Liver (tissue), 10 donors: Measurements from ENCODE around the gene DHFR. TPM values are rescaled to one million over a fixed set of nuclear protein-coding genes. Genes with fewer than 3 reads are reported as not detected.

Source experiments
- DNase-seq: peaks from one replicate; pipeline ENCODE4 v3.0.0-alpha.2; 2017; ENCODE audit warnings: low spot score
- H3K27ac ChIP-seq, 2 donors: one replicate each; pipeline ENCODE4 v1.7.0; 2013; ENCODE audit warnings: inconsistent platforms in 2 of 2, low read length in 2 of 2, control low read depth in 1 of 2, low read depth in 1 of 2, mild to moderate bottlenecking in 1 of 2
- H3K27me3 ChIP-seq, 4 donors: one replicate each; pipeline versions ENCODE4 v1.6.1 to v1.7.0; 2013; ENCODE audit warnings: low read length in 3 of 4, inconsistent platforms in 1 of 4, mild to moderate bottlenecking in 1 of 4, moderate library complexity in 1 of 4; ENCODE audit not compliant: control insufficient read depth in 4 of 4, insufficient read depth in 4 of 4
- H3K36me3 ChIP-seq, 4 donors: one replicate each; pipeline versions ENCODE4 v1.6.1 to v1.7.0; 2013; ENCODE audit warnings: low read length in 3 of 4, mild to moderate bottlenecking in 3 of 4, low read depth in 1 of 4, moderate library complexity in 1 of 4; ENCODE audit not compliant: control insufficient read depth in 4 of 4, insufficient read depth in 3 of 4
- H3K4me1 ChIP-seq, 4 donors: one replicate each; pipeline versions ENCODE4 v1.6.1 to v1.7.0; 2013; ENCODE audit warnings: low read length in 3 of 4, mild to moderate bottlenecking in 3 of 4, moderate library complexity in 1 of 4; ENCODE audit not compliant: control insufficient read depth in 4 of 4, insufficient read depth in 4 of 4
- H3K4me3 ChIP-seq, 3 donors: one replicate each; pipeline versions ENCODE4 v1.6.1 to v1.7.0; 2013; ENCODE audit warnings: low read length in 3 of 3, control low read depth in 1 of 3, low read depth in 1 of 3, mild to moderate bottlenecking in 1 of 3
- H3K9ac ChIP-seq, 2 donors: one replicate each; pipeline ENCODE4 v1.7.0; 2013; ENCODE audit warnings: low read length in 2 of 2, mild to moderate bottlenecking in 2 of 2, moderate library complexity in 2 of 2, control low read depth in 1 of 2, low read depth in 1 of 2
- H3K9me3 ChIP-seq, 4 donors: one replicate each; pipeline versions ENCODE4 v1.6.1 to v1.7.0; 2013; ENCODE audit warnings: low read length in 3 of 4; ENCODE audit not compliant: control insufficient read depth in 4 of 4
- ATF3 ChIP-seq: IDR thresholded peaks from 2 replicates; pipeline ENCODE4 v1.6.1; 2016; ENCODE audit warnings: antibody characterized with exemption
- CTCF ChIP-seq: fragments of 150-350 bp; IDR thresholded peaks from 2 replicates; pipeline ENCODE4 v1.5.1; 2017; ENCODE audit warnings: improper control_type of control experiment, low read depth, low read length; ENCODE audit not compliant: missing input control
- EGR1 ChIP-seq, 2 donors: IDR thresholded peaks; 2 replicates each; pipeline ENCODE4 v1.6.1; 2016 to 2018; ENCODE audit warnings: antibody characterized with exemption in 2 of 2, low read depth in 2 of 2
- FOXA1 ChIP-seq: IDR thresholded peaks from 2 replicates; pipeline ENCODE4 v1.6.1; 2016; ENCODE audit warnings: antibody characterized with exemption
- FOXA2 ChIP-seq: IDR thresholded peaks from 2 replicates; pipeline ENCODE4 v1.6.1; 2016; ENCODE audit warnings: antibody characterized with exemption
- GABPA ChIP-seq, 2 donors: IDR thresholded peaks in 1 of 2; conservative IDR thresholded peaks in 1 of 2; 2 replicates each; pipeline ENCODE4 v1.6.1; 2016; ENCODE audit warnings: antibody characterized with exemption in 2 of 2, mild to moderate bottlenecking in 1 of 2, moderate library complexity in 1 of 2
- HNF4A ChIP-seq, 2 donors: conservative IDR thresholded peaks; 2 replicates each; pipeline ENCODE4 v1.6.1; 2016; ENCODE audit warnings: antibody characterized with exemption in 2 of 2, mild to moderate bottlenecking in 2 of 2
- HNF4G ChIP-seq: IDR thresholded peaks from 2 replicates; pipeline ENCODE4 v1.6.1; 2016; ENCODE audit warnings: antibody characterized with exemption
- NR2F2 ChIP-seq: IDR thresholded peaks from 2 replicates; pipeline ENCODE4 v1.6.1; 2016; ENCODE audit warnings: antibody characterized with exemption
- RAD21 ChIP-seq, 2 donors: IDR thresholded peaks; 2 replicates each; pipeline ENCODE4 v1.6.1; 2016; ENCODE audit warnings: antibody characterized with exemption in 2 of 2, mild to moderate bottlenecking in 2 of 2
- RXRA ChIP-seq, 2 donors: IDR thresholded peaks; 2 replicates each; pipeline ENCODE4 v1.6.1; 2017 to 2018; ENCODE audit warnings: antibody characterized with exemption in 2 of 2, mild to moderate bottlenecking in 1 of 2
- TAF1 ChIP-seq: conservative IDR thresholded peaks from 2 replicates; pipeline ENCODE4 v1.6.1; 2016; ENCODE audit warnings: antibody characterized with exemption, mild to moderate bottlenecking
- YY1 ChIP-seq: IDR thresholded peaks from 2 replicates; pipeline ENCODE4 v1.6.1; 2016; ENCODE audit warnings: antibody characterized with exemption, mild to moderate bottlenecking
- ZBTB33 ChIP-seq: IDR thresholded peaks from 2 replicates; pipeline ENCODE4 v1.6.1; 2016; ENCODE audit warnings: antibody characterized with exemption
- WGBS: extraction: QIAGEN DNeasy Blood & Tissue Kit; methylation state at CpG from one replicate; pipeline ENCODE4 v1.1.7; 2013; 5-methylcytosine and 5-hydroxymethylcytosine counted together
- polyA plus RNA-seq, 2 donors: library from polyadenylated mRNA; stranded (reverse) in 1 of 2; unstranded in 1 of 2; fragments of 200-250 nt in 1 of 2; fragments of >200 nt in 1 of 2; fragmentation: Nextera tagmentation in 1 of 2; extraction: Ambion mirVana in 1 of 2; gene quantifications; one replicate each; pipeline versions ENCODE4 v1.2.1 to v1.2.3, GENCODE V29; 2013 to 2015
- small RNA-seq: library from RNA; depleted of rRNA; stranded (forward); fragments of <200 nt; gene quantifications from one replicate; pipeline ENCODE3, GENCODE V24; 2014
- total RNA-seq, 2 donors: library from RNA; depleted of rRNA; stranded (reverse); fragments of >200 nt; gene quantifications; one replicate each; pipeline ENCODE4 v1.2.3, GENCODE V29; 2014
- TF ChIP-seq, protein P1 (sequence below): IDR thresholded peaks from 2 replicates; pipeline ENCODE4 v1.6.1; 2016; ENCODE audit warnings: antibody characterized with exemption
- donor health status: healthy.
- donor health status: healthy.
- donor health status: healthy.
- donor health status: healthy.
- donor health status: healthy.

DHFR gene
- total and polyA plus RNA-seq, 4 donors, result 8.9 to 57.7 (median 13.4) TPM

DNA sequence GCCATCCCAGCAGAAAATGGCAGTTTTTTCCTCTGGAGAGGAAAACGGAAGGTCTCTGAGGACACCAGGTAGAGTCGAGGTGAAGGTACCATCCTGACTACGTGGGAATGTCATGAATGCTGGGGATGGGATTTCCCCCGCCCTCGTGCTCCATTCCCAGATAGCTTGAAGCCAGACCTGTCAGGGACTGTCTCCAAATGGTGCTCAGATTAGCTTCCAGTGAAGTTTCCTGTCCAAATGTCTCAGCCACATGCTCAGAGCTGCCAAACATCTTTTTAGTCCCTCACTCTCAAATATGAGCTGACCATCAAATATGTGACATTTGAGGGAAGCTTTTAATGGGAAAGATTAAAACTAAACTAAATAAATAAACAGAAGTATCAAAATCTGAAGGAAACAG, 77.1 kb downstream of the DHFR start:
- TF ChIP-seq NR2F2 (no peak), FOXA2 (no peak), FOXA1 (no peak), RXRA (IDR thresholded peaks at IDR 0.05) (no peak), HNF4A (conservative IDR thresholded peaks at IDR 0.05) (no peak), GABPA (IDR thresholded peaks at IDR 0.05 in 1 of 2, conservative IDR thresholded peaks at IDR 0.05 in 1 of 2) (no peak), RAD21 (IDR thresholded peaks at IDR 0.05) (no peak)
- TF ChIP-seq, protein P1, sequence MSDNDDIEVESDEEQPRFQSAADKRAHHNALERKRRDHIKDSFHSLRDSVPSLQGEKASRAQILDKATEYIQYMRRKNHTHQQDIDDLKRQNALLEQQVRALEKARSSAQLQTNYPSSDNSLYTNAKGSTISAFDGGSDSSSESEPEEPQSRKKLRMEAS, result no peak
- Histone ChIP-seq H3K36me3 (no peaks in the 10 kb centered on the region), H3K4me3 (no peak overlapping the region), H3K27ac (no peak overlapping the region), H3K9ac (no peak overlapping the region), H3K27me3 (no peaks in the 10 kb centered on the region), H3K9me3 (no peaks in the 10 kb centered on the region), H3K4me1 (no peaks in the 10 kb centered on the region)
- WGBS, result 35% methylated on average over 5 of the region's 5 CpGs
- no peak for DNase-seq

DNA sequence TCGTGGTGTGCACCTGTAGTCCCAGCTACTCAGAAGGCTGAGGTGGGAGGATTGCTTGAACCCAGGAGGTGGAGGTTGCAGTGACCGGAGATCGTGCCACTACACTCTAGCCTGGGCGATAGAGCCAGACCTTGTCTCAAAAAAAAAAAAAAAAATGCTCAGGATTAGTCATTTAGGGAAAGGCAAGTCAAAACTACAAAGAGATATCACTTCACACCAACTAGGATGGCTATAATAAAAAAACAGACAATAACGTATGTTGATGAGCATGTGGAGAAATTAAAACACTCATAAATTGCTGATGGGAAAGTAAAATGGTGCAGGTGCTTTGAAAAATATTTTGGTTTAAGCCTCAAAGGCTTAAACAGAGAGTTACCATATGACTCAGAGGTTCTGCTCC, 78.4 kb downstream of the DHFR start:
- no peaks in the 10 kb centered on the region for H3K9me3 ChIP-seq
- no peak overlapping the region for H3K4me3 ChIP-seq
- TF ChIP-seq EGR1 (IDR thresholded peaks at IDR 0.05; ENCODE audit: low read depth in 2 of 2) (no peak), ZBTB33 (no peak), FOXA1 (no peak), NR2F2 (no peak), TAF1 (no peak), HNF4G (no peak), YY1 (no peak), ATF3 (no peak), RXRA (IDR thresholded peaks at IDR 0.05) (no peak), CTCF (no peak)
- H3K9ac ChIP-seq, result no peak overlapping the region
- H3K27ac ChIP-seq, result no peak overlapping the region
- 88% methylated on average over 5 of the region's 5 CpGs for WGBS
- H3K36me3 ChIP-seq, result no peaks in the 10 kb centered on the region
- DNase-seq, result no peak
- no peaks in the 10 kb centered on the region for H3K27me3 ChIP-seq
- H3K4me1 ChIP-seq, result no peaks in the 10 kb centered on the region

Small RNA genes lying within 50 kb of the gene (small RNA-seq; reads per million reads assigned to genes)
- gene DBIP2 (not detected), gene MTRNR2L2 (not detected)

Other genes with a start within 250 kb of the DHFR start
- 10 to 100 TPM; 16.1 to 26.3 TPM for gene ZFYVE16, start 246.9 kb downstream of the DHFR start, total RNA-seq
- gene ZFYVE16, start 246.9 kb downstream of the DHFR start, polyA plus RNA-seq, result 1 to 10 TPM; 6.0 to 7.2 TPM
- gene FAM151B, start 166.9 kb downstream of the DHFR start, total RNA-seq, result 1 to 10 TPM; 2.0 to 3.0 TPM
- gene FAM151B, start 166.9 kb downstream of the DHFR start, polyA plus RNA-seq, result under 1 TPM; 0.43 to 0.71 TPM
- gene ANKRD34B, start 84.7 kb downstream of the DHFR start, total RNA-seq, result under 1 TPM in 1 of 2 donors, not detected in 1; 0.05 TPM
- under 1 TPM in 1 of 2 donors, not detected in 1; 0.04 TPM for gene ANKRD34B, start 84.7 kb downstream of the DHFR start, polyA plus RNA-seq
- gene MSH3, start 331 bp downstream of the DHFR start, total RNA-seq, result 10 to 100 TPM in 1 of 2 donors, 1 to 10 TPM in 1; 9.0 to 19.1 TPM
- 1 to 10 TPM; 3.0 to 6.9 TPM for gene MSH3, start 331 bp downstream of the DHFR start, polyA plus RNA-seq